GM19035 (cell line): ENCODE results near the gene GAS6.

Experiments
- ATAC-seq: cut with Tn5 transposase; IDR thresholded peaks from one replicate; pipeline ENCODE4 v1.9.1; 2021; ENCODE audit not compliant: unreplicated experiment

Gene GAS6

GRCh38 chr13:113813070-113813748 lies 50.7 kb downstream of the GAS6 start:
- ATAC-seq: no peak

DNA sequence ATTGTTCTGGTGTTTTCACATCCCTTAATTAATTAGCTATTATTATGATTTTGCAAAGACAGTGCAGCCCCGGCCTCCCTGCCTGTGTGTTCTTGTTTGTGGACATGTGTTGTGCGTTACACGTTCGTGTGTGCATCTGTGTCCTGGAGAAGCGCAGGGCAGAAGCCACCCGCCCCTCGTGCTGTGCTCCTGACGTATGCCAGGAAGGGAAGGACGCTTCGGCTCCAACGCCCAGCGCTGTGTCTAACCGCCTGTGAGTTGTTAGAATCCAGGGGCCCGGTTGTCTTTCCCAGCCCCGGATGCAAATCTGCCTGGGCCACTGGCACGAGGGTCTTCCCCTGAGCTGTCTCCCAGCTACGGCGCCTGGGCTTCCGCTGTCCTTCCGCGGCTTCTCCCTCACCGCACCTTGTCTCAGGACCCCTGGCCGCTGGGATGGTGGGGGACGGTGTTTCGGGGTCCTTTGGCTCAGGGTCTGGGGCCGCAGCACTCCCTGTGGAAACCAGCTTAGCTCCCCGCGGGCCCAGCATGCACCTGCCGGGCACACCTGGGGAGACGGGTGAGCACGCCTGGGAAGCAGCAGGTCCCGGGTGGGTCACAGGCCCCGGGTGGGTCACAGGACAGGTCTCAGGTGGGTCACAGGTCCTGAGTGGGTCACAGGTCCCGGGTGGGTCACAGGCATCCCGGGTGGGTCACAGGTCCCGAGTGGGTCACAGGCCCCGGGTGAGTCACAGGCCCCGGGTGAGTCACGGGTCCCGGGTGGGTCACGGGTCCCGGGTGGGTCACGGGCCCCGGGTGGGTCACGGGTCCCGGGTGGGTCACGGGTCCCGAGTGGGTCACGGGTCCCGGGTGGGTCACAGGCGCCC lies 51.5 kb downstream of the GAS6 start:
- ATAC-seq: no peak

DNA sequence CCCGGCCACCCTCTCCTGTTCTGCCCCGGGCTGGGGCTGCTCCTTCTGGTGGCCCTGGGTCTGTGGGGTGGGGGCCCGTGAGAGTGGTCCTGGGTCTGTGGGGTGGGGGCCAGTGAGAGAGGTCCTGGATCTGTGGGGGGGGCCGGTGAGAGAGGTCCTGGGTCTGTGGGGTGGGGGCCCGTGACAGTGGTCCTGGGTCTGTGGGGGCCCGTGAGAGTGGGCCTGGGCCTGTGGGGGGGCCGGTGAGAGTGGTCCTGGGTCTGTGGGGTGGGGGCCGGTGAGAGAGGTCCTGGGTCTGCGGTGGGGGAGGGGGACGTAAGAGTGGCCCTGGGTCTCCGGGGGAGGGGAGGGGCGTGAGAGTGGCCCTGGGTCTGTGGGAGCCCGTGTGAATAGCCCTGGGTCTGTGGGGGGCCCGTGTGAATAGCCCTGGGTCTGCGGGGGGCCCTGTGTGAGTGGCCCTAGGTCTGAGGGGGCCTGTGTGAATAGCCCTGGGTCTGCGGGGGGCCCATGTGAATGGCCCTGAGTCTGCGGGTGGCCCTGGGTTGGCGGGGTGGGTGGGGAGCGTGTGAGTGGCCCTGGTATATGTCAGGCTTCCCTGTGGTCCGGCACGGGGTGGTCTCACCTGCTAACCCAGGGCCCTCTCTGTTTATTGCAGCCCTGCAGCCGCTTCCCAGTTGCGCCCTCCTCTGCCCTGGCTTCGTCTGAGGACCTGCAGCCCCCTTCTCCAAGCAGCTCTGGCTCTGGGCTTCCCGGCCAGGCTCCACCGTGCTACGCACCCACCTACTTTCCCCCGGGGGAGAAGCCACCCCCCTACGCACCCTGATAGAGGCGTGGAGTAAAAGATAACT lies 52.6 kb downstream of the GAS6 start:
- ATAC-seq: no peak

DNA sequence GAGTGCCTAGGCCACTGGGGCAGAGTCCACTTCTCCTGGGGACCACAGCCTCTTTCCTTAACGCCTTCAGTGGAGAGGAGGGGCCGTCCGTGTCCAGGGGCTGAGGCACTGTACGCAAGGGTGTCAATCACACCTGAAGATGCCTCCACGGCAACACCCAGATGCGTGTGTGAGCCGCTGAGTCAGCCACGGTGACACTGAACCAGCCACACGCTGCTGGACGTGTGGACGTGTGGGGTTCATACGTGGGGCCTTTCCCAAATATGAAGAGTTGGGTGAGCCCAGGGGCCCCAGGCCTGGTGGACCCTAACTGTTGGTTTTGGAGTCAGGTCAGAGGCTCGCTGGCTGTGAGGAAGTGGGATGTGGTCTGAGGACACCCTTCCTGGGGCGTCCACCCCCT lies 53.2 kb downstream of the GAS6 start:
- ATAC-seq: no peak

DNA sequence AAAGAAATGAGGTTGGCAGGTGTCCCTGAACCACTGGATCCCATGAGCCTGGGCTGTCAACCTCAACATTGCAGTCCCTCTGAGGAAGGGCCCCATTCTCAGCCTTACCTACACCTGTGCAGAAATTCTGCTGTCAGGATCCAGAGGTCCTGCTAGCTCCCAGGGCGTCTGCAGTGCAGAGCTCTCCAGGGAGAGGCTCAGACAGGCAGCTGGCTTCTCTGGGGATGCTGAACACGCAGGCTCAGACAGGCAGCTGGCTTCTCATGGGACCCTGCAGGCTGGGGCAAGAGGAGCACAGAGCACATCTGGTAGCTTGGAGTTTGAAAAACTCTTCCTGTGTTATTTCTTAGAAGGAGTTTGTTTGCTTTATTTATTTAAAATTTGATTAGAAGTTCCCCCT lies 53.9 kb downstream of the GAS6 start:
- ATAC-seq: no peak

- ATAC-seq: no peak
These were observed 55.6 kb downstream of the GAS6 start for GRCh38 chr13:113808058-113808834.

- no peak for ATAC-seq
These were observed 57.4 kb downstream of the GAS6 start for GRCh38 chr13:113806526-113806925.

GRCh38 chr13:113806104-113806471 lies 57.8 kb downstream of the GAS6 start:
- no peak for ATAC-seq

- no peak for ATAC-seq
These were observed 58.3 kb downstream of the GAS6 start for GRCh38 chr13:113805431-113806103.

DNA sequence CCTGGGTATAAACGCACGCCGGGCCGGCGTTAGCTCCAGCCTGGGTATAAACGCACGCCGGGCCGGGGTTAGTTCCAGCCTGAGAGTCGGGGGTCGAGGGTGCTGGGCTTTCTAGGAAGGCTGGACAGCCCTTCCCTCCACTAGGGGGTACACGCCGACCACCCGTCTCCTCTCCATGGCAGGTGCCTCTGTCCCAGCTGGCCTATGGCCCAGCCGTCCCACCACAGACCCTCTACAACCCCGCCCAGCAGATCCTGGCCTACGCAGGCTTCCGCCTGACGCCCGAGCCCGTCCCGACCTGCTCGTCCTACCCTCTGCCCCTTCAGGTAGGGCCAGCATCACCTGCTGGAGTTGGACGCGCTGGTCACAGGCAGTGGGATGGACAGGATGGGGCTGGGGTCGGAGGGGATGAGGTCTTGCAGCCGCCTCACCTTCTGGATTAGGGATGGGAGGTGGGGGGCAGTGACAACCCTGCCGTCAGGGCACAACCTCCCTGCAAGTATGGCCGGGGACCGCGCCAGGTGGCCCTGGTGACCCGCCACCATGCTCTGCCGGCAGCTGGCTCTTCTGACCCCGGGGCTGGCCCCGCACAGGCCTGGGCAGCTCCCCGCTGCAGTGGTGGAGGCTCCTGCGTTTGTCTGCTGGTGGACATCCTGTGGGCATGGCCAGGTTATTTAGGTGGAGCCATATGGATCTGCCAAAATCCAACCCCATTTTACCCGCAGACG lies 59.0 kb downstream of the GAS6 start:
- ATAC-seq: no peak

DNA sequence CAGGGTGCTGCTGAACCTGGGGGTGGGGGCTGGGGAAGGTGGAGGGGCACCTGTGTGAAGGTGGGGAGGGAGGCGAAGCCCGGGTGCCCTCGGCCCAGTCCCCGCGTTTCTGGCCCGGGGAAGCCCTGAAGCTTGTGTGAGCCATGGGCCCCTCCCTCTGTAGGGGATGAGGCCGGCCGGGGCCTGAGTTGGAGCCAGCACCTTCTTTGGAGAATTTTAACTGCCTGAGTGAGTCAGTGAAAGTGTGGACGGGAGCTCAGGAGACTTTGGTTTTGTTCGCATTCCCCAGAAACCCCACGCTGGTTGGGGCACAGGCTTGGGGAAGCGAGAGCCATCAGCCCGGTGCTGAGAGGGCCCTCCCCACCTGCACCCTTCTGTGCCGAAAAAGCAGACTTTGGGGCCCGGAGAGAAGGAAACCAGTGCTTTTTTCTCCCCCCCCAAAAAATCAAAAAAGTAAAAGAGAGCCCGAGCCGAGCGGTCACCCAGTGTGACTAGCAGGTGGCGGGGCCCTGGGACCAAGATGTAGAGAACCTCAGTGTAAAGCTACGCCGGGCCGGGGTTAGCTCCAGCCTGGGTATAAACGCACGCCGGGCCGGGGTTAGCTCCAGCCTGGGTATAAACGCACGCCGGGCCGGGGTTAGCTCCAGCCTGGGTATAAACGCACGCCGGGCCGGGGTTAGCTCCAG lies 59.7 kb downstream of the GAS6 start:
- ATAC-seq: no peak

- ATAC-seq: no peak
These were observed 60.4 kb downstream of the GAS6 start for GRCh38 chr13:113803409-113804016.

DNA sequence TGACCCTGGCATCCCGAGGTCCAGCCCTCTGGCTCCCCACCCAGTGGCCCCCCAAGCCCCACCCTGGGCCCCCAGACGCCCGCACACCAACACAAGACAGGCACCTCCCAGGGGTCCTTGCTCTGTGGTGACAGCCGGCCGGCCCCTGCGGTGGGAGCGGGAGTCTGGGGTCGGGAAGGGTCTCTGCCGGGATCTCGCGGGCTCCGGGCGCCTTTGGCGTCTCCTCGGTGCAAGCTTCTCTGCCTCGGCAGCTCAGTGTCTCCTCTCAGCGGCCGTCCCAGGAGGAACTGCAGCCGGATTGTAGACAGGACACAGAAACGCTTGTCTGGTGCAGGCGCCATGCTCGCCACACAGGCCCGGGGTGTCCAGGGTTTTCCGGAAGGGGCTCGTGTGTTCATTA lies 61.1 kb downstream of the GAS6 start:
- no peak for ATAC-seq

DNA sequence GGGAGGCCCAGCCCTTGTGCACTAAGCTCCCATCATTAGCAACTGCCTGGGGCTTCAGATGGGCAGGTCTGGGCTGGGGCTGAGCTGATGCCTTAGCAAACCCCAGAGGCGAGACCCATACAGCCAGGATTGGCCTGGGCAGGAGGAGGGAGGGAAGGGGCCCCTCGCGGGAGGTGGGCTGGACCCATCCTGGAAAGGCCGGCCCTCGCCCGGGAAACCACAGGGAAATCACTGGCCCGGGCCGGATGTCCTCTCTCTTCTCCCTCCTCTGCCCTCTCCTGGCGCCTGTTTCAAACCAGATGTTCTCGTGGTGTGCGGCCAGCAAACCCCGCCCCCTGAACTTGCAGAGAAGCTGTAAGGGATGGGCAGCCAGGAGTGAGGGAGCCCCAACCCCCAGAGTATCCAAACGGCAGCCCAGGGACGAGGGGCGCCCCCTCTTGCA lies 61.8 kb downstream of the GAS6 start:
- no peak for ATAC-seq

- ATAC-seq: no peak
These were observed 62.5 kb downstream of the GAS6 start for GRCh38 chr13:113801289-113801961.

DNA sequence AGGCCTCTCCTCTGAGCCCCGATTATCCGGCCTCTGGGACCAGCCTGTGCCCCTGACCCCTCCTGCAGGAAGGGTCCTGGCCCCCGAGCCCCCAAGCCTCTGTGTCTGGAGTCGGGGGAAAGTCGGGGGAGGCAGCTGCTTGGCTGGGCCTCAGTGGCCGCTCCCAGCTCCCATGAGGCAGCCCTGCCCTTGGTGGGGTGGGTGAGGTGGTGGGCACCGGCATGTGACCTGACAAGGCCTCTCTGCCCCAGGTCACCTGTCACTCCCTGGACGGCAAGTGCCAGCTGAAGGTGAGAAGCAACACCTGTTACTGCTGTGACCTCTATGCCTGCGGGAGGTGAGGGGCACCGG lies 63.3 kb downstream of the GAS6 start:
- no peak for ATAC-seq

DNA sequence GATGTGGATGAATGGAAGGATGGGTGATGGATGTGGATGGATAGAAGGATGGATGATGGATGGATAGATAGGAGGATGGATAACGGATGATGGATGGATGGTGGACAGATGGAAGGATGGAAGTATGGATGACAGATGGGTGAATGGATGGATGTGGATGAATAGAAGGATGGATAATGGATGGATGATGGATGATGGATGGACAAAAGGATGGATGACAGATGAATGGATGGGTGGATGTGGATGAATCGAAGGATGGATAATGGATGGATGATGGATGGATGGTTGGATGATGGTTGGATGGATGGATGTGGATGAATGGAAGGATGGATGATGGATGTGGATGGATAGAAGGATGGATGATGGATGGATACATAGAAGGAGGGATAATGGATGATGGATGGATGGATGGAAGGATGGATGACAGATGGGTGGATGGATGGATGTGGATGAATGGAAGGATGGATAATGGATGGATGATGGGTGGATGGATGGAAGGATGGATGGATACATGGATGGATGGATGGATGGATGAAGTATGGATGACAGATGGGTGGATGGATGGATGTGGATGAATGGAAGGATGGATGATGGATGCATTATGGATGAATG lies 65.6 kb downstream of the GAS6 start:
- no peak for ATAC-seq
